GM12878 (cell line): ENCODE data around the gene ADAMTS2. TPM values are rescaled to one million over a fixed set of nuclear protein-coding genes. Genes with fewer than 3 reads are reported as not detected.

Experiments
- ATAC-seq: fragments of 200-7000 bp; cut with Tn5 transposase; 3 replicates; pipeline ENCODE4 v1.9.1; 2020; ENCODE audit warnings: mild to moderate bottlenecking, moderate library complexity
- BruUV-seq: library from RNA; stranded (reverse); fragments of 400-500 nt; replicated peaks from 2 replicates; lab custom pipeline; 2021; lab: Mats Ljungman, UMichigan
- CTCF ChIA-PET: fragments of 300-600 bp; sonication (Branson Sonifier 250); formaldehyde crosslinking; extraction: SDS; loops from one replicate; lab custom pipeline; 2021; ENCODE audit warnings: inconsistent platforms; lab: Yijun Ruan, JAX
- POLR2A ChIA-PET: fragments of 350-600 bp; formaldehyde crosslinking; extraction: SDS; loops from one replicate; lab custom pipeline; 2021; ENCODE audit warnings: inconsistent platforms; lab: Charles Lee
- RAD21 ChIA-PET: fragments of 300-600 bp; sonication (Branson Sonifier 250); formaldehyde crosslinking; loops from one replicate; lab custom pipeline; 2023; ENCODE audit warnings: antibody characterized with exemption; ENCODE audit not compliant: unreplicated experiment; lab: Charles Lee
- SMC1A ChIA-PET: fragments of 300-600 bp; sonication (Branson Sonifier 250); formaldehyde crosslinking; loops from one replicate; lab custom pipeline; 2023; ENCODE audit not compliant: unreplicated experiment, uncharacterized antibody; lab: Charles Lee
- DNase-seq: peaks from one replicate; pipeline ENCODE4 v3.0.0-alpha.2; 2011; ENCODE audit warnings: low read depth, low spot score
- FAIRE-seq: peaks from 3 replicates; lab custom pipeline; 2011; peaks lifted over from hg19 to GRCh38; lab: Jason Lieb, UNC
- H2AFZ ChIP-seq: 2 replicates; pipeline ENCODE4 v1.6.0; 2011; ENCODE audit warnings: low read depth, low read length, control low read depth; ENCODE audit not compliant: control insufficient read depth
- H3K27ac ChIP-seq: 2 replicates; pipeline ENCODE4 v1.5.1; 2011; ENCODE audit warnings: control low read depth; ENCODE audit not compliant: control insufficient read depth, insufficient read depth
- H3K27me3 ChIP-seq, 2 experiments: replicated peaks in 1 of 2; 2 replicates each; pipeline versions ENCODE4 v1.6.0 to v1.6.1; 2011; ENCODE audit warnings: low read length in 1 of 2; ENCODE audit not compliant: control insufficient read depth in 2 of 2, insufficient read depth in 2 of 2
- H3K36me3 ChIP-seq, 2 experiments: 2 replicates each; pipeline ENCODE4 v1.5.1; 2011; ENCODE audit warnings: low read length in 1 of 2; ENCODE audit not compliant: control insufficient read depth in 2 of 2, insufficient read depth in 2 of 2
- H3K4me1 ChIP-seq: 2 replicates; pipeline ENCODE4 v1.6.1; 2011; ENCODE audit warnings: mild to moderate bottlenecking, low read length, moderate library complexity, mixed read lengths; ENCODE audit not compliant: control insufficient read depth, insufficient read depth
- H3K4me2 ChIP-seq: 2 replicates; pipeline ENCODE4 v1.6.0; 2011; ENCODE audit warnings: control low read depth; ENCODE audit not compliant: control insufficient read depth, insufficient read depth
- H3K4me3 ChIP-seq: fragments of 200-600 bp; sonication (generic); 2 replicates; pipeline ENCODE4 v1.5.1; 2016
- H3K79me2 ChIP-seq: 2 replicates; pipeline ENCODE4 v1.6.0; 2011; ENCODE audit warnings: low read length; ENCODE audit not compliant: control insufficient read depth, insufficient read depth
- H3K9ac ChIP-seq: 2 replicates; pipeline ENCODE4 v1.8.0; 2011; ENCODE audit warnings: low read length, control low read depth, mixed read lengths; ENCODE audit not compliant: control insufficient read depth, insufficient read depth
- H3K9me3 ChIP-seq: replicated peaks from 3 replicates; pipeline ENCODE4 v1.5.1; 2011; ENCODE audit warnings: mild to moderate bottlenecking, low read length; ENCODE audit not compliant: control insufficient read depth, insufficient read depth
- H4K20me1 ChIP-seq: 2 replicates; pipeline ENCODE4 v1.6.0; 2011; ENCODE audit not compliant: control insufficient read depth, insufficient read depth
- ASH2L ChIP-seq: fragments of 300-600, 200-600 bp; sonication (generic); IDR thresholded peaks from 2 replicates; pipeline ENCODE4 v1.6.1; 2017; ENCODE audit warnings: low read depth, mild to moderate bottlenecking, borderline replicate concordance
- CBX3 ChIP-seq: fragments of 200-600 bp; sonication (generic); IDR thresholded peaks from 2 replicates; pipeline ENCODE4 v1.6.1; 2016; ENCODE audit warnings: low read depth, borderline replicate concordance
- CEBPB ChIP-seq, 2 experiments: fragments of 150-350 bp in 1 of 2; IDR thresholded peaks; 2 replicates each; pipeline ENCODE4 v1.6.1; 2012 to 2014; ENCODE audit warnings: low read depth in 2 of 2, low read length in 2 of 2, borderline replicate concordance in 1 of 2, inconsistent platforms in 1 of 2
- EZH2 ChIP-seq: IDR thresholded peaks from 2 replicates; pipeline ENCODE4 v1.6.1; 2012; ENCODE audit warnings: low read depth, mild to moderate bottlenecking, control low read depth, inconsistent platforms, low read length, borderline replicate concordance; ENCODE audit not compliant: control insufficient read depth
- GATAD2B ChIP-seq: fragments of 450-650 bp; conservative IDR thresholded peaks from 2 replicates; pipeline ENCODE4 v1.6.1; 2017; ENCODE audit warnings: low read depth, mild to moderate bottlenecking, moderate library complexity
- IKZF2 ChIP-seq, 2 experiments: fragments of 450-650 bp; IDR thresholded peaks; 2 replicates each; pipeline ENCODE4 v1.6.1; 2017; ENCODE audit warnings: mild to moderate bottlenecking in 2 of 2, moderate library complexity in 2 of 2
- STAT3 ChIP-seq: IDR thresholded peaks from 2 replicates; pipeline ENCODE4 v1.6.1; 2011; ENCODE audit warnings: low read depth, low read length, improper control_type of control experiment
- SUPT20H ChIP-seq: IDR thresholded peaks from 2 replicates; pipeline ENCODE4 v1.6.1; 2011; ENCODE audit warnings: low read depth, mild to moderate bottlenecking, low read length, moderate library complexity, borderline replicate concordance; ENCODE audit not compliant: control insufficient read depth
- ZSCAN29 ChIP-seq: fragments of 450-650 bp; IDR thresholded peaks from 2 replicates; pipeline ENCODE4 v1.6.1; 2017; ENCODE audit warnings: mild to moderate bottlenecking, moderate library complexity
- ZZZ3 ChIP-seq: IDR thresholded peaks from 2 replicates; pipeline ENCODE4 v1.6.1; 2011; ENCODE audit warnings: low read depth; ENCODE audit not compliant: control insufficient read depth, insufficient read length
- WGBS: methylation state at CpG from one replicate; pipeline ENCODE4 v1.1.6; 2016; ENCODE audit warnings: low lambda C conversion rate; ENCODE audit not compliant: insufficient replicate concordance, insufficient coverage; ENCODE audit errors: missing lambda C conversion rate; 5-methylcytosine and 5-hydroxymethylcytosine counted together
- in situ Hi-C: fragments of 300-500 bp; cut with MboI; formaldehyde crosslinking; loops from 9 replicates; pipeline ENCODE4 v1.14.3; 2018; ENCODE audit warnings: mixed read lengths
- intact Hi-C: fragments of 100-400 bp; cut with micrococcal nuclease; formaldehyde crosslinking; loops from one replicate; pipeline ENCODE4 v1.14.2; 2022; ENCODE audit not compliant: unreplicated experiment
- polyA plus RNA-seq, 11 experiments: library from polyadenylated mRNA; depleted of rRNA in 4 of 11; unstranded in 6 of 11; stranded (reverse) in 5 of 11; fragments of >200 nt; fragmentation: Nextera tagmentation in 4 of 11; fragmentation: Illumina TruSeq in 1 of 11; extraction: Ambion mirVana in 4 of 11; extraction: Trizol in 1 of 11; gene quantifications; 1 replicate in 1 of 11; 2 replicates in 10 of 11; pipeline versions ENCODE4 v1.2.1 to v1.2.3, GENCODE V29; 2011 to 2016; ENCODE audit warnings: inconsistent platforms in 2 of 11, missing spikeins in 2 of 11, low read depth in 1 of 11
- total RNA-seq, 4 experiments: library from RNA; depleted of rRNA in 3 of 4; stranded (reverse); fragments of >200 nt in 3 of 4; fragmentation: Illumina TruSeq in 1 of 4; extraction: Trizol in 1 of 4; gene quantifications; 2 replicates each; pipeline versions ENCODE4 v1.2.1 to v1.2.3, GENCODE V29; 2013 to 2021
- TF ChIP-seq, protein P1 (sequence below): fragments of 450-650 bp; IDR thresholded peaks from 2 replicates; pipeline ENCODE4 v1.6.1; 2017; ENCODE audit warnings: antibody characterized with exemption, mild to moderate bottlenecking, moderate library complexity
- TF ChIP-seq, protein P2 (sequence below): fragments of 450-650 bp; IDR thresholded peaks from 2 replicates; pipeline ENCODE4 v1.6.1; 2017; ENCODE audit warnings: borderline replicate concordance
- TF ChIP-seq, protein P3 (sequence below): fragments of 450-650 bp; IDR thresholded peaks from 2 replicates; pipeline ENCODE4 v1.6.1; 2017; ENCODE audit warnings: mild to moderate bottlenecking, low read depth, inconsistent platforms; ENCODE audit not compliant: poor library complexity, severe bottlenecking
- TF ChIP-seq, protein P4 (sequence below): fragments of 450-650 bp; IDR thresholded peaks from 2 replicates; pipeline ENCODE4 v1.6.1; 2014; ENCODE audit warnings: mild to moderate bottlenecking

Gene ADAMTS2
- total and polyA plus RNA-seq, 10 of the 15 experiments (the other 5 are each of a cell fraction or from before 2014, with no cell fraction given) = 0.03 to 0.05 TPM; not detected in 8

DNA sequence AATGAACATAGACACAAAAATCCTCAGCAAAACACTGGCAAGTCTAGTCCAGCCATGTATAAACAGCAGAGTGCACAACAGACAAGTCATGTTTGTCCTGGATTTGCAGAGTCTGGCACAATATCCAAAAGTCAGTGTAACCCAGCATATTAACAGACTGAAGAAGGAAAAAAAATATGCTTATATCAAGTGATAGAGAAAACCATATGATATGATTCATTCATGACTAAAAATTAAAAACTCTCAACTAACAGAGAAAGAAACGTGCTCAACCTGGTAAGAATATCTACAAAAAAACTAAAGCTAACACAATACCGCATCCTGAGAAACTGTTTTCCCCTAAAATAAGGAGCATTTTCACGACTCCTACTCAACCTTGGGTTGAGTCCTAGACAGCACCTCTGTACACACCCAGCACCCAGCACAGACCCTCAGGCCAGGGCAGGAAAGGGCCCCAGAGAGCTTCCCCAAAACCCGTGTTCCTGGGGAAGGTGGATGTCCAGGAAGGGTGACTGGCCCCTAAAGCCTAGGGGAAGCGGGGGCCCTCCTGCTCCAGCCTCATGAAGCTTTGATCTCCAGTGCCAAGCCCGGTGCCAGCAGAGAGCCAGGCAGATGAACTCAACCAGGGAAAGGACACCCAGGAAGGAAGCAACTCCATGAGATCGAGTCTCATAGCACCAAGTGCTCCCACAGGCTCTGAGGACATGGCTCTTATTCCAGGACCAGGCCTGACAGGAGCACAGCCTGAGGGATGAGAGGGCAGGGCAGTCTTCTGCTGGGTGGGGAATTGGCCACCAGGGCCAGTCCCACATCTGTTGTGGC lies 38.9 kb downstream of the ADAMTS2 start (continued):
- TF ChIP-seq, protein P1, sequence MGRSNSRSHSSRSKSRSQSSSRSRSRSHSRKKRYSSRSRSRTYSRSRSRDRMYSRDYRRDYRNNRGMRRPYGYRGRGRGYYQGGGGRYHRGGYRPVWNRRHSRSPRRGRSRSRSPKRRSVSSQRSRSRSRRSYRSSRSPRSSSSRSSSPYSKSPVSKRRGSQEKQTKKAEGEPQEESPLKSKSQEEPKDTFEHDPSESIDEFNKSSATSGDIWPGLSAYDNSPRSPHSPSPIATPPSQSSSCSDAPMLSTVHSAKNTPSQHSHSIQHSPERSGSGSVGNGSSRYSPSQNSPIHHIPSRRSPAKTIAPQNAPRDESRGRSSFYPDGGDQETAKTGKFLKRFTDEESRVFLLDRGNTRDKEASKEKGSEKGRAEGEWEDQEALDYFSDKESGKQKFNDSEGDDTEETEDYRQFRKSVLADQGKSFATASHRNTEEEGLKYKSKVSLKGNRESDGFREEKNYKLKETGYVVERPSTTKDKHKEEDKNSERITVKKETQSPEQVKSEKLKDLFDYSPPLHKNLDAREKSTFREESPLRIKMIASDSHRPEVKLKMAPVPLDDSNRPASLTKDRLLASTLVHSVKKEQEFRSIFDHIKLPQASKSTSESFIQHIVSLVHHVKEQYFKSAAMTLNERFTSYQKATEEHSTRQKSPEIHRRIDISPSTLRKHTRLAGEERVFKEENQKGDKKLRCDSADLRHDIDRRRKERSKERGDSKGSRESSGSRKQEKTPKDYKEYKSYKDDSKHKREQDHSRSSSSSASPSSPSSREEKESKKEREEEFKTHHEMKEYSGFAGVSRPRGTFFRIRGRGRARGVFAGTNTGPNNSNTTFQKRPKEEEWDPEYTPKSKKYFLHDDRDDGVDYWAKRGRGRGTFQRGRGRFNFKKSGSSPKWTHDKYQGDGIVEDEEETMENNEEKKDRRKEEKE = no peak
- TF ChIP-seq STAT3 = no peak
- TF ChIP-seq GATAD2B = no peak
- TF ChIP-seq CEBPB (IDR thresholded peaks at IDR 0.05; ENCODE audit: borderline replicate concordance in 1 of 2, low read depth in 2 of 2, low read length in 2 of 2) = no peak
- TF ChIP-seq ZSCAN29 = no peak
- TF ChIP-seq, protein P2, sequence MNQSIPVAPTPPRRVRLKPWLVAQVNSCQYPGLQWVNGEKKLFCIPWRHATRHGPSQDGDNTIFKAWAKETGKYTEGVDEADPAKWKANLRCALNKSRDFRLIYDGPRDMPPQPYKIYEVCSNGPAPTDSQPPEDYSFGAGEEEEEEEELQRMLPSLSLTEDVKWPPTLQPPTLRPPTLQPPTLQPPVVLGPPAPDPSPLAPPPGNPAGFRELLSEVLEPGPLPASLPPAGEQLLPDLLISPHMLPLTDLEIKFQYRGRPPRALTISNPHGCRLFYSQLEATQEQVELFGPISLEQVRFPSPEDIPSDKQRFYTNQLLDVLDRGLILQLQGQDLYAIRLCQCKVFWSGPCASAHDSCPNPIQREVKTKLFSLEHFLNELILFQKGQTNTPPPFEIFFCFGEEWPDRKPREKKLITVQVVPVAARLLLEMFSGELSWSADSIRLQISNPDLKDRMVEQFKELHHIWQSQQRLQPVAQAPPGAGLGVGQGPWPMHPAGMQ = no peak

DNA sequence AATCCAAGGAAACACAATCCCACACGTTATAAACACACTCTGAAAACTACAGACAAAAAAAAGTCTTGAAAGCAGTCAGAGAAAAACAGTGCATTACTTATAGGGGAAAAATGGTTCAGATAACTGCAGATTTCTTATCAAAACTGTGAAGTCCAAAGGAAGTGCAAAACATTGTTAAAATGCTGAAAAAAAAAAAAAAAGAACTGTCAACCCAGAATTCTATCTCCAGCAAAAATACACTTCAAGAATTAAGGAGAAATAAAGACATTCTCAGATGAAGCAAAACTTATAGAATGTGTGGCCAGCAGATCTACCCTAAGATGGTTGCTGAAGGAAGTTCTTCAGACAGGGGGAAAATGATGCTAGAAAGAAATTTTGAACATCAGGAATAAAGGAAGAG lies 40.4 kb downstream of the ADAMTS2 start:
- SMC1A ChIA-PET = no interaction called here
- TF ChIP-seq, protein P3, sequence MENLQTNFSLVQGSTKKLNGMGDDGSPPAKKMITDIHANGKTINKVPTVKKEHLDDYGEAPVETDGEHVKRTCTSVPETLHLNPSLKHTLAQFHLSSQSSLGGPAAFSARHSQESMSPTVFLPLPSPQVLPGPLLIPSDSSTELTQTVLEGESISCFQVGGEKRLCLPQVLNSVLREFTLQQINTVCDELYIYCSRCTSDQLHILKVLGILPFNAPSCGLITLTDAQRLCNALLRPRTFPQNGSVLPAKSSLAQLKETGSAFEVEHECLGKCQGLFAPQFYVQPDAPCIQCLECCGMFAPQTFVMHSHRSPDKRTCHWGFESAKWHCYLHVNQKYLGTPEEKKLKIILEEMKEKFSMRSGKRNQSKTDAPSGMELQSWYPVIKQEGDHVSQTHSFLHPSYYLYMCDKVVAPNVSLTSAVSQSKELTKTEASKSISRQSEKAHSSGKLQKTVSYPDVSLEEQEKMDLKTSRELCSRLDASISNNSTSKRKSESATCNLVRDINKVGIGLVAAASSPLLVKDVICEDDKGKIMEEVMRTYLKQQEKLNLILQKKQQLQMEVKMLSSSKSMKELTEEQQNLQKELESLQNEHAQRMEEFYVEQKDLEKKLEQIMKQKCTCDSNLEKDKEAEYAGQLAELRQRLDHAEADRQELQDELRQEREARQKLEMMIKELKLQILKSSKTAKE = no peak
- no peak for TF ChIP-seq IKZF2 (IDR thresholded peaks at IDR 0.05)
- no peak for TF ChIP-seq CEBPB (IDR thresholded peaks at IDR 0.05; ENCODE audit: borderline replicate concordance in 1 of 2, low read depth in 2 of 2, low read length in 2 of 2)
- no peak for TF ChIP-seq ZZZ3
- TF ChIP-seq SUPT20H = no peak
- TF ChIP-seq CBX3 = no peak
- TF ChIP-seq EZH2 = no peak
- TF ChIP-seq, protein P4, sequence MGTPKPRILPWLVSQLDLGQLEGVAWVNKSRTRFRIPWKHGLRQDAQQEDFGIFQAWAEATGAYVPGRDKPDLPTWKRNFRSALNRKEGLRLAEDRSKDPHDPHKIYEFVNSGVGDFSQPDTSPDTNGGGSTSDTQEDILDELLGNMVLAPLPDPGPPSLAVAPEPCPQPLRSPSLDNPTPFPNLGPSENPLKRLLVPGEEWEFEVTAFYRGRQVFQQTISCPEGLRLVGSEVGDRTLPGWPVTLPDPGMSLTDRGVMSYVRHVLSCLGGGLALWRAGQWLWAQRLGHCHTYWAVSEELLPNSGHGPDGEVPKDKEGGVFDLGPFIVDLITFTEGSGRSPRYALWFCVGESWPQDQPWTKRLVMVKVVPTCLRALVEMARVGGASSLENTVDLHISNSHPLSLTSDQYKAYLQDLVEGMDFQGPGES = no peak
- no peak for TF ChIP-seq ASH2L

More for the DNA sequence above, 40.4 kb downstream of the ADAMTS2 start:
- H3K27ac ChIP-seq = no peak overlapping the region
- BruUV-seq = no TSS peak
- no peaks in the 10 kb centered on the region for H3K79me2 ChIP-seq
- H3K4me3 ChIP-seq = no peak overlapping the region
- DNase-seq (no peak), ATAC-seq (no peak), FAIRE-seq (no peak)
- H4K20me1 ChIP-seq = no peaks in the 10 kb centered on the region
- ChIA-PET CTCF (no interaction called here), POLR2A (no interaction called here), RAD21 (no interaction called here)
- H2AFZ ChIP-seq = no peak overlapping the region
- WGBS = 0% methylated on average over 1 of the region's 1 CpG
- H3K9me3 ChIP-seq = no peaks in the 10 kb centered on the region; the same call in 2 of the 3 replicates
- H3K9ac ChIP-seq = no peak overlapping the region
- in situ Hi-C loops = no loop called here
- no peaks in the 10 kb centered on the region for H3K27me3 ChIP-seq
- no peaks in the 10 kb centered on the region for H3K4me1 ChIP-seq
- no peak overlapping the region for H3K4me2 ChIP-seq
- intact Hi-C loops = no loop called here
- no peaks in the 10 kb centered on the region for H3K36me3 ChIP-seq
